ENCODE results near the gene SAP30L. TPM values are rescaled to one million over a fixed set of nuclear protein-coding genes. Genes with fewer than 3 reads are reported as not detected.

Gene SAP30L
- total and polyA plus RNA-seq, 7 donors: 17.8 to 51.7 (median 36.0) TPM

- intact Hi-C loops (cut with DNase I): loop anchor here (5.0 kb wide), 1 partner anchor 377 kb away; the partner anchor contains the start of gene CNOT8
- TF ChIP-seq EP300 (IDR thresholded peaks at IDR 0.05): no peak
- no peak for TF ChIP-seq POLR2A (IDR thresholded peaks at IDR 0.05)
- no peak for TF ChIP-seq CTCF (IDR thresholded peaks at IDR 0.05)
- Histone ChIP-seq H3K9me3 (no peaks in the 10 kb centered on the region), H3K27ac (peak overlapping the region in 3 of 4 donors; percentile 91 to 96 (median 94)), H3K4me3 (peak overlapping the region in 3 of 4 donors; percentile 72 to 77 (median 73)), H3K36me3 (no peaks in the 10 kb centered on the region), H3K4me1 (peaks cover 0 to 82% (median 82%) of the 10 kb centered on the region in 4 donors), H3K27me3 (peaks cover 4 to 70% (median 4%) of the 10 kb centered on the region in 3 donors)
- DNase-seq: no peak
- 14 to 16% methylated on average over 31 of the region's 31 CpGs for WGBS, 2 donors
Measured at GRCh38 chr5:154479944-154480750, 34.4 kb downstream of the SAP30L start.

GRCh38 chr5:154480847-154481246 lies 35.0 kb downstream of the SAP30L start:
- intact Hi-C loops (cut with DNase I): no loop called here
- DNase-seq: no peak
- Histone ChIP-seq H3K9me3 (no peaks in the 10 kb centered on the region), H3K4me1 (peaks cover 0 to 84% (median 82%) of the 10 kb centered on the region in 4 donors), H3K36me3 (no peaks in the 10 kb centered on the region), H3K4me3 (no peak overlapping the region), H3K27ac (peak overlapping the region in 3 of 4 donors; percentile 91 to 96 (median 94)), H3K27me3 (peaks cover 4 to 68% (median 4%) of the 10 kb centered on the region in 3 donors)
- TF ChIP-seq POLR2AphosphoS5 (IDR thresholded peaks at IDR 0.05) (no peak), EP300 (IDR thresholded peaks at IDR 0.05) (no peak), CTCF (IDR thresholded peaks at IDR 0.05) (no peak), POLR2A (IDR thresholded peaks at IDR 0.05) (no peak)
- whole genome bisulfite sequencing, 2 donors: 29 to 44% methylated on average over 3 of the region's 3 CpGs

GRCh38 chr5:154481584-154482381 lies 36.0 kb downstream of the SAP30L start:
- Histone ChIP-seq H3K9me3 (no peaks in the 10 kb centered on the region), H3K27me3 (peaks cover 4 to 67% (median 4%) of the 10 kb centered on the region in 3 donors), H3K36me3 (no peaks in the 10 kb centered on the region), H3K4me1 (peaks cover 0 to 88% (median 87%) of the 10 kb centered on the region in 4 donors), H3K4me3 (peak overlapping the region in 1 of 4 donors; percentile 31), H3K27ac (peak overlapping the region in 3 of 4 donors; percentile 91 to 96 (median 94))
- intact Hi-C loops (cut with DNase I): no loop called here
- 29% methylated on average over 11 of the region's 11 CpGs for WGBS, 2 donors
- TF ChIP-seq EP300 (IDR thresholded peaks at IDR 0.05) (no peak), CTCF (IDR thresholded peaks at IDR 0.05) (no peak), POLR2A (IDR thresholded peaks at IDR 0.05) (no peak), POLR2AphosphoS5 (IDR thresholded peaks at IDR 0.05) (no peak)
- no peak for DNase-seq

- WGBS, 2 donors: 4 to 6% methylated on average over 49 of the region's 49 CpGs
- peaks cover 4 to 62% (median 4%) of the 10 kb centered on the region in 3 donors for H3K27me3 ChIP-seq
- H3K9me3 ChIP-seq: no peaks in the 10 kb centered on the region
- peak; percentile 89 for DNase-seq
- no peaks in the 10 kb centered on the region for H3K36me3 ChIP-seq
- intact Hi-C loops (cut with DNase I): no loop called here
- peak overlapping the region in 3 of 4 donors; percentile 2 to 31 (median 30) for H3K4me3 ChIP-seq
- TF ChIP-seq POLR2A (IDR thresholded peaks at IDR 0.05) (no peak), EP300 (IDR thresholded peaks at IDR 0.05) (peak; percentile 38 to 79 (median 66)), POLR2AphosphoS5 (IDR thresholded peaks at IDR 0.05) (peak; percentile 71 to 87 (median 80)), CTCF (IDR thresholded peaks at IDR 0.05) (no peak)
- peaks cover 0 to 92% (median 84%) of the 10 kb centered on the region in 4 donors for H3K4me1 ChIP-seq
- H3K27ac ChIP-seq: peak overlapping the region in 3 of 4 donors; percentile 91 to 96 (median 94)
Measured at GRCh38 chr5:154482528-154483449, 37.0 kb downstream of the SAP30L start.

All from sigmoid colon (tissue), 7 donors.